GM12891 (cell line): ENCODE measurements around the gene NRG4. TPM values are rescaled to one million over a fixed set of nuclear protein-coding genes. Genes with fewer than 3 reads are reported as not detected.
"Not testable (repeated sequence)": the region's sequence is repeated elsewhere in the genome, so short reads cannot be mapped to it uniquely, and the experiment has no call there.

Source experiments
- DNase-seq: peaks from one replicate; pipeline ENCODE4 v3.0.0; 2011; ENCODE audit warnings: low spot score; ENCODE audit not compliant: insufficient read length
- FAIRE-seq: peaks from 2 replicates; lab custom pipeline; 2011; peaks lifted over from hg19 to GRCh38; lab: Jason Lieb, UNC
- PAX5 ChIP-seq: IDR thresholded peaks from 2 replicates; pipeline ENCODE4 v1.6.1; 2011; ENCODE audit warnings: low read length, moderate library complexity, mild to moderate bottlenecking; ENCODE audit not compliant: insufficient read depth, severe bottlenecking
- POLR2A ChIP-seq: IDR thresholded peaks from 2 replicates; pipeline ENCODE4 v1.6.1; 2011; ENCODE audit warnings: low read depth, low read length, control low read depth
- POLR2AphosphoS5 ChIP-seq: IDR thresholded peaks from 2 replicates; pipeline ENCODE4 v1.6.1; 2011; ENCODE audit warnings: low read depth, low read length, control low read depth
- POU2F2 ChIP-seq: IDR thresholded peaks from 2 replicates; pipeline ENCODE4 v1.6.1; 2011; ENCODE audit warnings: low read depth, mild to moderate bottlenecking, control low read depth, low read length, moderate library complexity
- SPI1 ChIP-seq: IDR thresholded peaks from 2 replicates; pipeline ENCODE4 v1.6.1; 2011; ENCODE audit warnings: low read depth, low read length, control low read depth
- TAF1 ChIP-seq: IDR thresholded peaks from 2 replicates; pipeline ENCODE4 v1.6.1; 2011; ENCODE audit warnings: low read depth, low read length, control low read depth
- polyA plus RNA-seq: library from polyadenylated mRNA; unstranded; fragments of >200 nt; gene quantifications from one replicate; pipeline ENCODE4 v1.2.1, GENCODE V29; 2012; ENCODE audit warnings: low read depth, missing spikeins, inconsistent platforms; ENCODE audit not compliant: missing spikeins

The NRG4 gene
- 4.5 TPM for polyA plus RNA-seq

DNA sequence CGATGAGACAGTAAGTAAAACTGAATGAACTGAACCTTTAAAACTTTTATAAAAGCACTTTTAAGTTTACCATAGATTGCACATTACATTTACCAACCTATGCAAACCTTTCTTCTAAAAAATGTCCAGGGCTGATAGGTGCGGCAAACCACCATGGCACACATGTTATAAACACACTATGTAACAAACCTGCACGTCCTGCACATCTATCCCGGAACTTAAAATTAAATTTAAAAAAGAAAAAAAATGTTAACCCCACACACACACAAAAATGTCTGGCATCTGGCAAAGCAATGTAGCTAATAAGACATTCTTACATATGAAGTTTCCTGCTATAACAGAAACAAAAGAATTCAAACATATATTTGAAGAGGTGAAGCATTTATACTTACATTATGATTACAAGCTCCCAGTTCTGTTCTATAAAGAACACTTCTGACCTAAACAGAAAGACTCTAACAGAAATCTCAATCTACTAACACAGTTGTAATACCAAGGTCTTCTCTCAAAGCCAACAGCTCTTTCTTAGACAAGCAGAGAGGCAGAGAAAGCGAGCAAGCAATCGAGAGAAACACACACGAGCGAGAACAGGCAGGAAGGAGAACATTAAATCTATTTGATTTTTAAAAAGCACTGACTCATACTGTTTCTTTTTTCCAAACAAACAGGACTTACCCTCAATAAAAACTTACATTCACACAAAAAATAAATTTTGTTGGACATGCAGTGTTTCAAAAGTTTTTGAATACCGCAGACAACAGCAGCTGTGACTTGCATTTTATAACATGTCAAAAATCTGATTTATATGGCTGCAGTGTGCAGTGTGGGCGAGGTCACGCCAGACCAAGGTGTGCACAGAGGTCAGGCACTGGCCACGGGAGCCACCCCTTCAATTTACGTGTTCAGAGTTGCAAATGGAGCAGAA is at the start of gene NRG4:
NRG4 (minus strand) TSS at position 798 of the 925 bp plus-strand sequence. CDS start 1,194 bp downstream, outside the sequence.
- FAIRE-seq = peak; percentile 57
- no peak for TF ChIP-seq PAX5
- TF ChIP-seq POLR2A = no peak
- TF ChIP-seq POU2F2 = no peak
- TF ChIP-seq SPI1 = no peak
- TF ChIP-seq POLR2AphosphoS5 = no peak
- TF ChIP-seq TAF1 = no peak
- DNase-seq = peak; percentile 1

GRCh38 chr15:76061700-76062099 is 49.5 kb upstream of the NRG4 start:
- DNase-seq (no peak), FAIRE-seq (peak; percentile 83)
- TF ChIP-seq PAX5 = no peak
- TF ChIP-seq TAF1 = no peak

DNA sequence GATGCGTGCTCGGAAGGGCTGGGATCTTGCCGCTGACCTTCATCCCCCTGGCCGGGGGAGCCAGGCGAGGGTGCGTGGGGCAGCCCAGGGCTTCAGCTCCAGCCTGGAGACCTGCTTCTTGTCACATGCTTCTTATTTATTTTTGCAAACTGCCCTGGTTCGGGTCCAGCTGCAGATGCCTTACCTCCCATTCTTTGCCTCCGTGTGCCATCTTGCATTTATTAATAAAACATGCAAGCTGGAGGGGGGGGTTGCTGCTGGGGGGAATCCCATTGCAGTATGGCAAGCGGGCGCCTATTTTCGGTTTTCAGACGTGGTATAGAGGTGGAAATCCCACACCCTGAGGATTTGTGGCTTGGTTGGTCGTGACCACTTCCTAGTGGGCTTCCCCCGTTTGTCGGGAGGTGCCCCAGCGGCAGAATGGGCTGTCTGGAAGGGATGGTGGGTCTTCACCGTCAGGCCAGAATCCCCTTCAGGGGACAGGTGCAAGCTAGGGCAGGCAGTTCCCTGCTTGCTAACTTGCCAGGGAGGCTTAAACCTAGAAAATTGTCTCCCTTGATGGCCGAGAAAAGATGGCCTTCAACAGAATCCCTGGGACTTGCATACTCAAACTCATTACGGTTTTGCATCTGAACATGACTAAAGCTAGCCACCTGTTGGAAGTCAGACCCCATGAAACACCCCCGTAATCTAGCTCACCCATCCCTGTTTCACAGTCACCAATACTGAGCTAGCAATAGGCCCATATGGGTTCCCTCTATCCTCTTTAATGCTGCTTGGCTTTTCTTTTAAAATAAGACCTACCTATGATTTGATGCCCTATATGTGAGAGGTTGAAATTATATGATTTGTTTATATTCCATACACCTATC is 48.1 kb upstream of the NRG4 start:
- DNase-seq (no peak), FAIRE-seq (no peak)
- TF ChIP-seq PAX5 (no peak), POLR2A (no peak), POU2F2 (peak; percentile 69; the same call in 1 of the 2 replicates), TAF1 (no peak), POLR2AphosphoS5 (no peak), SPI1 (0 out of 2 replicates have a peak, but pooled peaks have one; percentile 26)

DNA sequence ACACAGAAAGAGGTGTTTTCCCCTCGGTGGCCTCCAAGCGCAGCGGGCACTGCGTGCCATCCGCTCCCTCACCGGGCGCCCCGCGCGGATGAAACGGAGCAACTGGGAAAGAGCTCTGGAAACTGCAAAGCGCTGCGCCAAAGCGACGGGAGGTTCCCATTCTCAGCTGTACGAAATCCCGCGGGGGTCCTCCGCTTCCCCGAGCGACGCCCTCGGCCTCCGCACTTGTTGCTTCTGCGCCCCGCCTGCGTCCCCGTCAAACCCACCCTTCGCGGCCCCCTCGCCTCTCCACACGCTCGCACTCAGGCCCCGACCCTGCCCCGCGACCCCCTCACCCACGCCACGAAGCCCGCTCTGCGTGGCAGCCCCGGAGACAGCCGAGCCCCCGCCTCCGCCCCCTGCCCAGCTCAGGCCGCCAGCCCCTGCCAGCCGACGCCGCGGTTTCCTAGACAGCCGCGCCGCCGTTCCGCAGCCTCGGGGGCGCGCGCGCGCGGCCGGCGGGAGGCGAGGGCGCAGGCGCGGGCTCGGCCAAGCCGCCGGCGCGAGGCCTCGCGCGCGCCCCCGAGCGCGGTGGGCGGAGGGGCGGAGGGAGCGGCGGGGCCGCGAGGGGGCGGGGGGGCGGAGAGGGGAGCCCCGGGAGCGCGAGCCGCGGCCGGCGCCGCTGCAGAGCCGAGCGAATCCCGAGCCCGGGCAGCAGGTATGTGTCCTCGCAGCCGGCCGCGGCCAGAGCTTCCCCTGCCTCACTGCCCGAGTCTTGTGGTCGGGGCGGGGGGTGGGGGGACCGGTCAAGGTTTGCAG is 47.3 kb upstream of the NRG4 start, which contains the start of gene TMEM266:
TMEM266 (plus strand) TSS at position 666 of the 798 bp plus-strand sequence. CDS start 74,279 bp downstream, outside the sequence.
- FAIRE-seq (no peak), DNase-seq (peak; percentile 67)
- TF ChIP-seq PAX5 (no peak), POLR2A (no peak), POLR2AphosphoS5 (no peak), SPI1 (no peak), POU2F2 (no peak), TAF1 (no peak)

GRCh38 chr15:76058714-76059319 is 46.6 kb upstream of the NRG4 start:
- TF ChIP-seq POU2F2 (no peak), PAX5 (no peak)
- FAIRE-seq (peak; percentile 94), DNase-seq (peak; percentile 23)

DNA sequence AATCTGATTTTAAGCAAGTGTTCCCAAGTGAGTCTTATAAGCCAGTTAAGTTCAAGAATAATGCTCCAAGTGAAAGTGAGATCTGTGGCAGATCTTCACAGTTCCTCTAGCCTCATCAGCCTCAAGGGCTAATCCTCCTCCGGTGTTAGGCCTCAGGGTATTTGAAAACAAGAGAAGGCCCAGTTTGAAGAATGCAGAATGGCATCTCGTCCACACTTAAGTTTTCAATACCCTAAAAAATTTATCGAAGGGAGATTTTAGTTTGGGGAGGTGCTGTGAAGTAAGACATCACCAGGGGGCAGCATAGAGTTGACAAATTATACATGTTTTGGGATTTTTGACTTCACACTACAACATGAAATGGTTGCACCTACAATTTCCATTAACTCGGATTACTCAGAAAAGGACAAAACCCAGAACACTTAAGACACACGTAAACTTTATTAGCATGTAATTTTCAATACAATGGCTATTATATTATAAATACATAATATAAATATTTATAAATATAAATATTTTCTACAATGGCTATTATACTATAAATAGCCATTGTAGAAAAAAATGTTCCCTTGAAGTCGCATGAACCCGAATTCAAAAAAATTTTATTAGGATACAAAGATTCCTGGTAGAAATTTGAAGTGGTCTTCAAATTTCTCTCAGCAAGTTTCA is 45.2 kb upstream of the NRG4 start:
- FAIRE-seq = peak; percentile 85
- peak; percentile 43; the same call in 1 of the 2 replicates for TF ChIP-seq SPI1
- no peak for TF ChIP-seq POLR2AphosphoS5
- no peak for TF ChIP-seq TAF1
- TF ChIP-seq PAX5 = no peak
- DNase-seq = no peak

GRCh38 chr15:76056931-76057330 is 44.7 kb upstream of the NRG4 start:
- peak; percentile 96 for FAIRE-seq
- peak; percentile 99 for TF ChIP-seq SPI1
- no peak for TF ChIP-seq POLR2AphosphoS5
- peak; percentile 24 for DNase-seq

- not testable (repeated sequence) for FAIRE-seq, DNase-seq
Observed at GRCh38 chr15:76054201-76054600, 42.0 kb upstream of the NRG4 start.
